ENCODE data around the gene FAM53B.

The FAM53B gene

GRCh38 chr10:124606822-124607221, 137.4 kb downstream of the FAM53B start:
- H3K4me3 ChIP-seq (ENCODE audit: control insufficient read depth, low read depth, low read length) = no peak overlapping the region
- no peak for TF ChIP-seq CTCF (IDR thresholded peaks at IDR 0.05; ENCODE audit: control insufficient read depth, insufficient read depth, low read depth, low read length, missing control alignments)
- DNase-seq (ENCODE audit: low read depth) = no peak

DNA sequence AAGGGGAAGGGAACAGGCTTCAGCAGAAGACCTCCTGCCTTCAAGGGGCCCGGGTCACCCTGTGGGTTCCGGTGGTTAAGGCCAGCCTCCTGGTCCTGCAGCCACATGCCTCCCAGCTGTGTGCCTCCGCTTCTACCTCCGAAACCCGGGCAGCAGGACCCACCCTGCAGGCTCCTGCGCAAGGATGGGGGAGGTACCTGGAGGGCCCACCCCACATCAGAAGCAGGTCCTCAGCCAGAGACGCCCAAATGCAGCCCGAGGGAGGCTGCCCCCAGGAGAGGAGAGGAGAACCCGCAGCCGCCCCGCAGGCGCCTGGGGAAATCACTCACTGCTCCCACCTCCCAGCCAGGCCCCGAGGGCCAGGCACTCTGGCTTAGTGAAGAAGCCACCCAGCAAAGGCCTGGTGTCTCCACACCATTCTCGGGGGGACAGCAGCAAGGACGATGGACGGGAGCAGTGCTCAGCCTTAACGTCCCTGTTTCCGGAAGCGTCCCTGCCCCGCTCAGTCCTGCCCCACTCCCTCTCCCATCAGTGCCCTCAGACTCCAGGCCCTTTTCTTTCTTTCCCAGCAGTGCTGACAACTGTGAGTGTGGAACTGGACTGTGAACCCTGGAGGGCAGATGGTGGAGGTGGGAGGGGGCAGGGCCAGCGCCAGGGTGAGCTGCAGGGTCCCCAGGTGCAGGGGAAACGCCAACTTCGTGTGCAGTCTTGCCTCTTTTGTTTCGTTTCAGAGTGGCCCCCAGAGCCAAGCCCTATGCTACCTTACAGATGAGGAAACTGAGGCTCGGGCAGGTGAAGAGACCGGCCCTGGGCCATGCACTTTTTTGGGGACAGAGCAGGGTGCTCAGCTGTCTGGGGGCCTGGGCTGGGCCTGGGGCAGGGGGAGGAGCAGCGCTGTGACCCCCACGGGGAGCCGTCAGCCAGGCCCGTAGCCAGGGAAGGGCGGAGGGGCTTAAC, 138.0 kb downstream of the FAM53B start:
- no peak for TF ChIP-seq CTCF (IDR thresholded peaks at IDR 0.05; ENCODE audit: control insufficient read depth, insufficient read depth, low read depth, low read length, missing control alignments)
- DNase-seq (ENCODE audit: low read depth) = no peak
- no peak overlapping the region for H3K4me3 ChIP-seq (ENCODE audit: control insufficient read depth, low read depth, low read length)

DNA sequence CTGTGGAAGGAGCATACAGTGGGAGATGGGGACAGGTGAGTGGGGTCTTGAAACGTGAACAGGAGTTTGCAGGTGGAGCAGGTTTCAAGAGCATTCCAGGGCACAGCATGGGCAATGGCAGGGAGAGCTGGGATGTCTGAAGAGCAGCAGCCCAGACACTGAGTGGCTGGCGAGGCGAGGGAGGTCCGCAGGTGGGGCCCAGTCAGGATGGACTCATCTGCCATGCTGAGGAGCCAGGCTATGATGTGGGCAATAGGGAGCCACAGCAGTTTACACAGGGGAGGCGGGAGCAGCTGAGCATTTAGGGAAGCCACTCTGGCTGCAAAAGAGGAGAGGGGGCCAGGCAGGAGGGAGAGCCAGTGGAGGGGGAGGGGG, 138.7 kb downstream of the FAM53B start:
- no peak overlapping the region for H3K4me3 ChIP-seq (ENCODE audit: control insufficient read depth, low read depth, low read length)
- TF ChIP-seq CTCF (IDR thresholded peaks at IDR 0.05; ENCODE audit: control insufficient read depth, insufficient read depth, low read depth, low read length, missing control alignments) = no peak

GRCh38 chr10:124605001-124605370, 139.2 kb downstream of the FAM53B start:
- H3K4me3 ChIP-seq (ENCODE audit: control insufficient read depth, low read depth, low read length) = no peak overlapping the region
- TF ChIP-seq CTCF (IDR thresholded peaks at IDR 0.05; ENCODE audit: control insufficient read depth, insufficient read depth, low read depth, low read length, missing control alignments) = no peak
- no peak for DNase-seq (ENCODE audit: low read depth)

More for the DNA sequence above, 138.7 kb downstream of the FAM53B start:
- no peak for DNase-seq (ENCODE audit: low read depth)

- TF ChIP-seq CTCF (IDR thresholded peaks at IDR 0.05; ENCODE audit: control insufficient read depth, insufficient read depth, low read depth, low read length, missing control alignments) = no peak
- DNase-seq (ENCODE audit: low read depth) = no peak
- H3K4me3 ChIP-seq (ENCODE audit: control insufficient read depth, low read depth, low read length) = no peak overlapping the region
These were observed 139.8 kb downstream of the FAM53B start for GRCh38 chr10:124604214-124605000.

GRCh38 chr10:124603376-124604213, 140.6 kb downstream of the FAM53B start:
- no peak overlapping the region for H3K4me3 ChIP-seq (ENCODE audit: control insufficient read depth, low read depth, low read length)
- no peak for DNase-seq (ENCODE audit: low read depth)
- no peak for TF ChIP-seq CTCF (IDR thresholded peaks at IDR 0.05; ENCODE audit: control insufficient read depth, insufficient read depth, low read depth, low read length, missing control alignments)
